GM08714 (cell line): ENCODE results near the gene PFN3.

Source experiments
- H3K4me3 ChIP-seq: fragments of 200-500 bp; sonication (Bioruptor generic); 2 replicates; pipeline ENCODE4 v1.5.1; 2014; ENCODE audit warnings: mild to moderate bottlenecking, low read length, inconsistent platforms
- ZNF274 ChIP-seq: IDR thresholded peaks from 2 replicates; pipeline ENCODE4 v1.6.1; 2012; ENCODE audit warnings: mild to moderate bottlenecking, low read depth, low read length

Gene PFN3

DNA sequence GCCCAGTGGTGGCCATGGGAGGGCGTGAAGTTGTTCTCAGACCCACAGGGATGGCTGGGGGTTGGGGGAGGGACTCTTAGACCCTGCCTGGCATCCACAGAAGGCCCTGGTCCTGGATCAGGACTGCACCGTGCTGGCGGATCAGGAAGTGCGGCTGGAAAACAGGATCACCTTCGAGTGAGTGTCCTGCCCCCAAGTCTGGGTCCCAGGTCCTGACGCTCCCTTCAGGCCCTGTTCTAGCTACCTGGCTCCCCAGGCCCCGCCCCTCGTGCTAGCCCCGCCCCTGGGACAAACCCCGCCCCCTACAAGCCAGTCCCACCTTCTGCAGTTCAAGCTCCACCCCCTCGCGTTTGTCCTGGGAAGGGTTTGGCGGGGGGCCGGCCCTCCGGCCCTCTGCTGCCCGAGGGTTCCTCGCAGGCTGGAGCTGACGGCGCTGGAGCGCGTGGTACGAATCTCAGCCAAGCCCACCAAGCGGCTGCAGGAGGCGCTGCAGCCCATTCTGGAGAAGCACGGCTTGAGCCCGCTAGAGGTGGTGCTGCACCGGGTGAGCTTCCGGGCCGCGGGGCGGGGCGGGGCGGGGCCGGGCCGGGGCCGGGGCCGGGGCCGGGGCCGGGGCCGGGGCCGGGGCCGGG lies 29.9 kb downstream of the PFN3 start:
- no peak overlapping the region for H3K4me3 ChIP-seq
- no peak for TF ChIP-seq ZNF274

DNA sequence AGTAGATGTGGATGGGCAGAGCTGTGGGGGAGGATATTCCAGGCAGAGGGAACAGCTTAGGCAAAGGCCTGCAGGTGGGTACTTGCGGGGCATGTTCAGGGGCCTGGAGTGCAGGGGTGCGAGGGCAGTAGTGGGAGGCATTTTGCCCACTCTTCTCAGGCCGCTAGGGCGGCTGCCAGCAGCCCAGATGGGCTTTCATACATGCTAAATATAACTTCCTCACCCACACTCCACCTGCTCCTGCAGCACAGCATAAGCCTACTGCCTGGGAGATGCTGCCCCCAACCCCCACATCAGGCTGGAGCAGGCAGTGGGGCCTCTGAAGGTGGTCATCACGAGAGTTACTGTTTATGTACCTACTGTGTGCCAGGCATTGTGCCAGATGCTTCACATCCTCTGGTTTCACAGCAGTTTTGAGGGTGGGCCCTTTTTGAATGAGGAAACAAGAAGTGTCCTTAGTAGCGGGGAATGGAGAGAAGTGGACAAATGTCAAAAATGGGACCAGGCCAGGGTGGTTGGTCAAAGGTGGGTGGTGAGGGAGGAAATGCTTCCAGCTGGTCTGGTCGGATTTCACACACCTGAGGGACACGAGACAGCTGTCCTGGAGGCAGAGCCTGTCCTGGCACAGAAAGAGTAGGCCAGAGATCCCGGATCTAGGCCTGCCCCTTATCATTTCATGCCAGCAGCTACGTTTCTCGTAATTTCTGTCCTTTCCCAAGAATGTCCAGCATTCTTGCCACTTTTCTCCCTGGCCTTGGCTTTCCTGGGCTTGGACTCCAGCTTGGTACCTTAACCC lies 30.6 kb downstream of the PFN3 start:
- H3K4me3 ChIP-seq = no peak overlapping the region
- no peak for TF ChIP-seq ZNF274

DNA sequence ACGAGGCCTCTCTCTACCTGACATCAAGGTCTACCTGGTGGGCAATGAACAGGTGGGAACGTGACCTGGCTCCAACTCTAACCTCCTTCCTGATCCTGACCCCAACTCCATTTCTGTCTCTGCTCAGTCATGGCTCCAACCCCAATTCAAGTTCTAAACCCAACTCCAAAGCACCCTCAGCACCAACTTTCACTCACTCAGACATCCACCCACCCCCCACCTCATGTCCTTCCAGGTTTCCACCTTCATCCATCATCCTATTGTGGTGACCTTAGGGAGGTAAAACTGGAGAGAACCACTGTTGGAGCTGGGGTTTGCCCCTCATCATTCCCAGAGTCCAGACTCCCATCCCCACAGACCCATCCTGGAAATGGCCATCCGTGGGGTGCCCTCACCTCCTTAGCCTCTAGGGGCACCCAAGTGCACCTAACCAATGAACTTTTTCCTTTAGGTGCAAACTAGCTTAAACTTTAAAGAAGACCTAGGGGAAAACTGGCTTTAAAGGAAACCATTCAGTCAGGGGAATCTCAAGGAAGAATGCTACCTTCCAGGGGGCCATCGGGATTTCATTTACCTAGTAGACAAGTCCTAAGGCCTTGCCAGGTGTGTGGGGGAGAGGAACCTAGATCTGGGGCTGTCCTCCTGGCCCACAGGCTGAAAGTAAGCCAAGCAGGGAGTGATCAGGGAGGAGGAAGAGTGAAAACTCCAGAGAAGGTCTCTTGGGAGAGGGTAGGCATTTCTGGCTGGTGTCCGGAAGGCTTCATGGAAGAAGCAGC lies 31.4 kb downstream of the PFN3 start:
- H3K4me3 ChIP-seq = no peak overlapping the region
- no peak for TF ChIP-seq ZNF274

GRCh38 chr5:177367981-177368868 lies 32.2 kb downstream of the PFN3 start:
- no peak overlapping the region for H3K4me3 ChIP-seq
- TF ChIP-seq ZNF274 = no peak

DNA sequence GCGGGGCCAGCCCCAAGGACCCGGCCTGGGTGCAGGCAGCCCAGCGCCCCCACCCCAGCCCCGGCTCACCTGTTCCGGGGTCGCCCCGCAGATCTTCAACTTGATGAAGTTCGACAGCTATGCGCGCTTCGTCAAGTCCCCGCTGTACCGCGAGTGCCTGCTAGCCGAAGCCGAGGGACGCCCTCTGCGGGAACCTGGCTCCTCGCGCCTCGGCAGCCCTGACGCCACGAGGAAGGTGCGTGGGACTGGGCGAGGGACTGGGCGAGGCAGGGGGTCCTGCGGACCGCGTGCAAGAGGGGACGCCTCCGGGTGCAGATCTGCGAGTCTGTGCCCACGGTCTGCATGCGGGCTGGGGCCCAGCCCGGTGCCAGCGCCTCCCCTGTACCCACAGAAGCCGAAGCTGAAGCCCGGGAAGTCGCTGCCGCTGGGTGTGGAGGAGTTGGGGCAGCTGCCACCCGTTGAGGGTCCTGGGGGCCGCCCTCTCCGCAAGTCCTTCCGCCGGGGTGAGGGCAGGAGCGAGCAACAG lies 33.1 kb downstream of the PFN3 start:
- TF ChIP-seq ZNF274 = no peak
- no peak overlapping the region for H3K4me3 ChIP-seq

- no peak overlapping the region for H3K4me3 ChIP-seq
- TF ChIP-seq ZNF274 = no peak
These were observed 33.7 kb downstream of the PFN3 start for GRCh38 chr5:177366528-177367322.

DNA sequence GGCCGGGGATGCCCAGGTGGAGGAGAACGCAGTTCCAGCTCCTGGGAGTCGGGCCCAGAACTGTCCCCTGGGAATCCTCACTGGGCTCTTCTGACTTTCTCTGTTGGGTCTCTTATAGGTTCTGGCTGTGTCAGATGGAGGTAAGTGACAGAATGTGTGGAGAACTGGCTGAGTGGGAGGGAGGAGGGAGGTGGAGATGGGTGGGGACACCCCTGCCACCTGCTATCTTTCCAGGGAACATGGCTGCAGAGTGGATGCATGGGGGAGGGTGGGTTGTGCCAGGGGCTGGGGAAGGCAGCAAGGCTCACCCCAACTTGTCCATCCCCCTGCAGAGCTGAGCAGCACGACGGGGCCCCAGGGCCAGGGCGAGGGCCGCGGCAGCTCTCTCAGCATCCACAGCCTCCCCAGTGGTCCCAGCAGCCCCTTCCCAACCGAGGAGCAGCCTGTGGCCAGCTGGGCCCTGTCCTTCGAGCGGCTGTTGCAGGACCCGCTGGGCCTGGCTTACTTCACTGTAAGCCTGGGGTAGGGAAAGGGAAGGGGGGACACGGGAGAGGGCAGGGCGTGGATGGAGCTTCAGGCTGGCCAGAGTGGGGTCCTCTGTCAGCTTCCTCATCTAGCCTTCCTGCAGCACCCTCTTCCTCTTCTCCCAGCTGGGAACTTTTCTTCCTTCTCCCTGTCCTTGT lies 34.5 kb downstream of the PFN3 start:
- H3K4me3 ChIP-seq = no peak overlapping the region
- TF ChIP-seq ZNF274 = no peak

DNA sequence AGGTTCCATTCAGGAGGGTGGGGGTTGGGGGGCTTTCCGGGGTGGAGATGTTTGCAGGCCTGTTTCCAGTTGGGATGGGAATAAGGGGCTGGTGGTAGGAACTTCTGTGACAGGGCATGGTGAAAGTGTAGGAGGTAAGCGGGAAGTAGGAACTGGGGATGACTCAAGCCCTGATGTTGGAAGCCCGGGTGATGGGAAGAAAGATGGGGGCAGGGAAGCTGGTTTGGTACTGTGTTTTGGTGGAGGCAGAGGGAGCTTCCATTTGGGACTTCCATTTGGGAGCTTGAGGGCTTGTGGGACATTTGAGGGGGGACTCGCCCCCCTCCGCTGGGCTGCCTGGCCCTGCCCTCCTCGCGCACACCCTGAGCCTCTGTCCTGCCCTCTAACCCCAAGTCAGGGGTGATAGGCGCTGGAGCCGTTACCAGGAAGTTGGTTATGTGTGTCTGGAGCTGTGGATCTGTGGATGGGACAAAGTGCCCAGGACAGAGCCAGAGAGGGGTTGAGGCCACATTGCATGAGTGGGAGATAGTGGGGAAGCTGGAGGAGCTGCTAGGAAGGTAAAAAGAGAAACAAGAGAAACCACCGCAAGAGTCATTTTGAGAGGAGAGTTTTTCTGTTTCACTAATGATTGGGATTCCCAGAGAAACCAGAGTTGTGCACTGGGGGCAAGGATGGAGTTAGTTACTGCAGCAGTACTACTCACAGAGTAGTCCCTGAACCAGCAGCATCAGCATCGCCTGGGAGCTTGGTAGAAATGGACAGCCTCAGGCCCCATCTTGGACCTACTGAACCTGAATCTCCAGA lies 36.1 kb downstream of the PFN3 start:
- no peak for TF ChIP-seq ZNF274
- no peak overlapping the region; the same call in 1 of the 2 replicates for H3K4me3 ChIP-seq

DNA sequence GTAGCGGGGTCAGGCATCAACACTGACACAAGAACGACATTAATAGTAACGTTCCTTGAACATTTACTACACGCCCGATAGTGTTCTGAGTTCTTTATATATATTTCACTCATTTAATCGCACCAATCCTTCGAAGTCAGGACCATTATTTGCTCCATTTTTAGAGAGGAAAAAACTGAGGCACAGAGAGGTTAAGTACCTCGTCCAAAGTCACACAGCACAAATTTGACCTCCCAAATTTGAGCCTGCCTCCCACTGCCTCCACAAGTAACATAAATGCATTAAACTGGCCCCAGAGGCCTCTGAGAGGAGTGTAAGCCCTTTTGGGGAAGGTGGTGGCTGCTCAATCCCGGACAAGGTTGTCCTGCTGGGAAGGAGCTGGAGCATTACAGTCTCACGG lies 36.9 kb downstream of the PFN3 start:
- H3K4me3 ChIP-seq = no peak overlapping the region; the same call in 1 of the 2 replicates
- no peak for TF ChIP-seq ZNF274

DNA sequence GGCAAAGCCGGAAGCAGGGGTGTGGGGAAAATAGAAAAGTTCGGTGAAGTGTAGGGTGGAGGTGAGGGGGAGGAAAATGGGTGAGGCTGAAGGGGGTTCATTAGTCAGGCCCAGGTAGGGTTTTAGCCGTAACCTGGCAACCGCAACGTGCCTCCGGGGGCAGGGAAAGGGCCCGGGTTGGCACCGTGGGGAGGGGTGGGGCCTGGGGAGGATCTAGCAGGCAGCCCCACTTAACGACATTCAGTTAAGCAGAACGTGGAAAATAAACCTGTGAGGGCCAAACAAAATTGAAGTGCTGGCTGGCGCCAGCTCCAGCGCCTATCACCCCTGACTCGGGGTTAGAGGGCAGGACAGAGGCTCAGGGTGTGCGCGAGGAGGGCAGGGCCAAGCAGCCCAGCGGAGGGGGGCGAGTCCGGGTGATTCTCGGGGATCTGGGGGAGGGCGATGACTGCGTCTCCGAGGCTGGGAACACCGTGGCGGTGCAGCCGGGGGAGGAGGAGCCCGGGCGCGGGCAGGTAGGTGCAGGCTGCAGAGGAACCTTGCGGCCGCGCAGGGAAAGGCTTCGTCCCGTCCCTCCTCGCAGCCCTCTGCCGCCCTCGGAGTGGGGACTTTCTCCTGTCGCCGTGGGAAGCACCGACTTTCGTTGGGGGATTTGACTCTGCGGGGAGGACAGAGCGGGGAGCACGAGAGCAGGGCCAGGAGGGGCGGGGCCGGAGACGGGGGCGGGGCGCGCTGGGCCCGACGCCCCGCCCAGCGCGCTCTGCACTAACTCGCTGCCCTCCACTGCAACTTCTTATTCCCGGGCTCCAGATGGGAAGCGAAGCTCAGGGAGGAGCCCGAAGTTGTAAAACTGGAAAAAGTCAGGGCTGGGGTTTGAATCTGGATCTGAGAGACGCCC lies 37.6 kb downstream of the PFN3 start:
- TF ChIP-seq ZNF274 = no peak
- H3K4me3 ChIP-seq = peak overlapping the region; percentile 22; the same call in 1 of the 2 replicates

DNA sequence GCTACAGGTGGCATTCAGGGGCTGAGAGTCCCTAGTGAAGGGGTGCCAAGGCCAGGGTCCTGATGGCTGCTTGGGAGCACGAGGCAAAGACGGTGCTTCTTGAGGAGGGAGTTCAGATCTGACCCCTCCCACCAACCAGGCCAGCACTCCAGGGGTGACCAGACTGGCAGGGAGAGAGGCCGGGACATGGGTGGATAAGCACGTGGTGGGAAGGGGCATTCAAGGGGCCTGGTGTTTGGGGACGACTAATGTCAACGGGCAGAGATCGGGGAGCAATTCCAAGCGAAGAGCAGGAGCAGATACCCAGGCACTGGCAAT lies 38.2 kb downstream of the PFN3 start:
- peak overlapping the region; percentile 22; the same call in 1 of the 2 replicates for H3K4me3 ChIP-seq

More for the DNA sequence above, 38.2 kb downstream of the PFN3 start:
- TF ChIP-seq ZNF274 = no peak
